Brain microvascular endothelial cell (primary cell): ENCODE data around the gene MELTF.
"Not testable (repeated sequence)": the region's sequence is repeated elsewhere in the genome, so short reads cannot be mapped to it uniquely, and the experiment has no call there.

ENCODE experiments used
- DNase-seq: peaks from one replicate; pipeline ENCODE4 v3.0.0-alpha.2; 2020
- H3K27ac ChIP-seq: fragments of 250-450 bp; sonication (Bioruptor Pico); 2 replicates; pipeline ENCODE4 v1.5.1; 2020; ENCODE audit warnings: mild to moderate bottlenecking, moderate library complexity
- H3K27me3 ChIP-seq: fragments of 250-450 bp; sonication (Bioruptor Pico); replicated peaks from 2 replicates; pipeline ENCODE4 v1.5.1; 2020; ENCODE audit warnings: mild to moderate bottlenecking
- H3K36me3 ChIP-seq: fragments of 250-450 bp; sonication (Bioruptor Pico); replicated peaks from 2 replicates; pipeline ENCODE4 v1.5.1; 2020; ENCODE audit warnings: mild to moderate bottlenecking
- H3K4me3 ChIP-seq: 2 replicates; pipeline ENCODE4 v1.5.1; 2011; ENCODE audit warnings: low read depth, mild to moderate bottlenecking, control low read depth, low read length, moderate library complexity
- in situ Hi-C: cut with HindIII; loops from 2 replicates; pipeline ENCODE4 v1.10.0; 2017; ENCODE audit warnings: low sequenced_read_pairs, low pct_ligation_motif_present
- TF ChIP-seq, protein P1 (sequence below): IDR thresholded peaks from 2 replicates; pipeline ENCODE4 v1.5.1; 2011; ENCODE audit warnings: low read depth, mild to moderate bottlenecking, moderate library complexity, low read length, control low read depth, inconsistent platforms; ENCODE audit errors: missing control alignments

The MELTF gene

GRCh38 chr3:197029511-197030167, at the start of gene MELTF:
Gene MELTF (minus strand): TSS chr3:197029817. CDS start chr3:197029702, 115 bp downstream.
- Histone ChIP-seq H3K36me3 (no peaks in the 10 kb centered on the region), H3K27ac (no peak within 1 kb of the TSS), H3K4me3 (peak within 1 kb of the TSS; percentile 47), H3K27me3 (no peaks in the 10 kb centered on the region)
- in situ Hi-C loops: no loop called here
- DNase-seq: peak; percentile 51
- TF ChIP-seq, protein P1, sequence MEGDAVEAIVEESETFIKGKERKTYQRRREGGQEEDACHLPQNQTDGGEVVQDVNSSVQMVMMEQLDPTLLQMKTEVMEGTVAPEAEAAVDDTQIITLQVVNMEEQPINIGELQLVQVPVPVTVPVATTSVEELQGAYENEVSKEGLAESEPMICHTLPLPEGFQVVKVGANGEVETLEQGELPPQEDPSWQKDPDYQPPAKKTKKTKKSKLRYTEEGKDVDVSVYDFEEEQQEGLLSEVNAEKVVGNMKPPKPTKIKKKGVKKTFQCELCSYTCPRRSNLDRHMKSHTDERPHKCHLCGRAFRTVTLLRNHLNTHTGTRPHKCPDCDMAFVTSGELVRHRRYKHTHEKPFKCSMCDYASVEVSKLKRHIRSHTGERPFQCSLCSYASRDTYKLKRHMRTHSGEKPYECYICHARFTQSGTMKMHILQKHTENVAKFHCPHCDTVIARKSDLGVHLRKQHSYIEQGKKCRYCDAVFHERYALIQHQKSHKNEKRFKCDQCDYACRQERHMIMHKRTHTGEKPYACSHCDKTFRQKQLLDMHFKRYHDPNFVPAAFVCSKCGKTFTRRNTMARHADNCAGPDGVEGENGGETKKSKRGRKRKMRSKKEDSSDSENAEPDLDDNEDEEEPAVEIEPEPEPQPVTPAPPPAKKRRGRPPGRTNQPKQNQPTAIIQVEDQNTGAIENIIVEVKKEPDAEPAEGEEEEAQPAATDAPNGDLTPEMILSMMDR: peak; percentile 49

- Histone ChIP-seq H3K36me3 (peaks cover 41% of the 10 kb centered on the region), H3K27me3 (no peaks in the 10 kb centered on the region), H3K27ac (no peak overlapping the region), H3K4me3 (no peak overlapping the region)
- TF ChIP-seq, protein P1: no peak
- DNase-seq: no peak
- in situ Hi-C loops: no loop called here
Measured at GRCh38 chr3:197076415-197076814, 46.8 kb upstream of the MELTF start.

DNA sequence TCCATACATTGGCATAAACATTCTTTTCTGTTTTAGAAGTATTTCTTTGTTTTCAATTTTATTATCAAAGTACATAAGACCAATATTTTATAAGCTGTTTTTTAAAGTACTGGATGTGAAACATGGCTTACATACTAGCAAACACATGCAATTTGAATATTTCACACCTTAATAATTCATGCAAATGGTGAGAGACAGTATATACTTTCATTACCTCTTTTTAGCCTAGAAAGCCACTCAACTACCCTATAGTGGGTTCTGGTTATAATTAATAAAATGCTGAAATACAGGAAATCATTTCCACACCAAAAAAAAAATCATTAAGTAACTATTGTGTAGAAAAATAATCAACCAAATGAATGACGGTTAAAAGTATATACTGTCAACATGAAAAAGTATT, 38.5 kb upstream of the MELTF start:
- in situ Hi-C loops: no loop called here
- Histone ChIP-seq H3K27ac (no peak overlapping the region), H3K36me3 (peaks cover 40% of the 10 kb centered on the region), H3K4me3 (no peak overlapping the region), H3K27me3 (no peaks in the 10 kb centered on the region)
- TF ChIP-seq, protein P1: no peak
- no peak for DNase-seq

- H3K27me3 ChIP-seq: no peaks in the 10 kb centered on the region
- no peak overlapping the region for H3K4me3 ChIP-seq
- in situ Hi-C loops: no loop called here
- H3K27ac ChIP-seq: no peak overlapping the region
- DNase-seq: no peak
- TF ChIP-seq, protein P1: no peak
- peaks cover 60% of the 10 kb centered on the region for H3K36me3 ChIP-seq
Measured at GRCh38 chr3:197064771-197065170, 35.2 kb upstream of the MELTF start.

DNA sequence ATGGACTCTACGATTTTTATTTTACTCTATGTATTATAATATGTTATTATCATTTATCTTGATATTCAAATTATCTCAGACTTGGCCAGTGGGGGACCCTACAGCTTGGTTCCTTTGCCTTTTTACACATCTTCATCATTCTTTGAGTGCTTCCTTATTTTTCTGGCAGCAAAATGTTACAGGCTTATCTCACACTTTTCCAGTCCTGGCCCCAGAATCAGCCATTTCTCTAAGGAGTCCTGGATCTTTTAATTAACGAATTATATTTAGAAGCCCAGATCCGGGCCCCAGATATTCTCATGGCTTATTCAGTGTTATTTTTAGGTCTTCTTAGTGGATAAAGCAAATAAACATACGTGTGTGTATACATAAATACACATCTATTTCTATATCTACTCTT, 32.8 kb upstream of the MELTF start:
- DNase-seq: no peak
- Histone ChIP-seq H3K27ac (no peak overlapping the region), H3K36me3 (peaks cover 74% of the 10 kb centered on the region), H3K27me3 (no peaks in the 10 kb centered on the region), H3K4me3 (no peak overlapping the region)
- TF ChIP-seq, protein P1: no peak
- in situ Hi-C loops: no loop called here

DNA sequence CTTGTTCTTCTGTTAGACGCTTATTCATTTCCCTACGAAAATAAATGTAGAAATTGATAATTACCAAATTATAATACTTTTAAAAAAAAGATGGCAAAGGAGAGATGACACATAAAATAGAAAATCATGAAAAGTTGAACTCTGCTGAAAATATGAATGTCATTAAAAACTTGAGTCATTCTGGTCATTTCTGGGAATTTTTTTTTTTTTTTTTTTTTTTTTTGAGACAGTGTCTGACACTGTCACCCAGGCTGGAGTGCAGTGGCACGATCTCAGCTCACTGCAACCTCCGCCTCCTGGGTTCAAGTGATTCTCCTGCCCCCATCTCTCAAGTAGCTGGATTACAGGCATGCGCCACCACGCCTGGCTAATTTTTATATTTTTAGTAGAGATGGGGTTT, 22.0 kb upstream of the MELTF start:
- DNase-seq, H3K27me3 ChIP-seq, H3K4me3 ChIP-seq, in situ Hi-C loops, H3K27ac ChIP-seq: not testable (repeated sequence)
- H3K36me3 ChIP-seq: peaks cover 64% of the 10 kb centered on the region
